NOMO-1 treated with dmso at 0.1 percent for 144 hours (cell line): ENCODE data around the gene NEU1.
"Not testable (repeated sequence)": the region's sequence is repeated elsewhere in the genome, so short reads cannot be mapped to it uniquely, and the experiment has no call there.

Source experiments
- DNase-seq: peaks from one replicate; lab custom pipeline; 2025; ENCODE audit not compliant: unreplicated experiment; lab: John Stamatoyannopoulos, UW

The NEU1 gene

GRCh38 chr6:31847276-31847978, 15.2 kb downstream of the NEU1 start:
- no peak for DNase-seq

DNA sequence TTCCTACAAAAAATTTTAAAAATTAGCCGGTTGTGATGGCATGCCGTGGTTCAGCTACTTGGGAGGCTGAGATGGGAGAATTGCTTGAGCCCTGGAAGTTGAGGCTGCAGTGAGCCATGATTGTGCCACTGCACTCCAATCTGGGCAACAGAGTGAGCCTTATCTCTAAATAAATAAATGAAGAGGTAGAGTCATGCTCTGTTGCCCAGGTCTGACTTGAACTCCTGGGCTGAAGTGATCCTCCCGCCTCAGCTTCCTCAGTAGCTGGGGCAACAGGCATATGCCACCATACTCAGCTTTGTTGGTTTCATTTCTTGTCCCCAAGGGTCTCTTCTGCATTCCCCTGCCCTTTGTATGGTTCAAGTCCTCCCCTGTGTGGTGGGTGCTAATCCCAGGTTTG, 18.1 kb downstream of the NEU1 start:
- no peak for DNase-seq

DNA sequence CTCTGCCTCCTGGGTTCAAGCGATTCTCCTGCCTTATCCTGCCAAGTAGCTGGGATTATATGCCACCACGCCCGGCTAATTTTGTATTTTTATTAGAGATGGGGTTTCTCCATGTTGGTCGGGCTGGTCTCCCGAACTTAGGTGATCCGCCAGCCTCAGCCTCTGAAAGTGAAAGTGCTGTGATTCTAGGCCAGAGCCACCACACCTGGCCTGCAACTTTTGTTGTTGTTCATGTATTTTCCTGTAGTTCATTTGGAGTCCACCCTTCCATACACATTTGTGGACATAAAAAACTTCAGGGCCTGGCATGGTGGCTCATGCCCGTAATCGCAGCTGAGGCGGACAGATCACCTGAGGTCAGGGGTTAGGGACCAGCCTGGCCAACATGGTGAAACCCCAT, 20.6 kb downstream of the NEU1 start:
- DNase-seq: no peak

DNA sequence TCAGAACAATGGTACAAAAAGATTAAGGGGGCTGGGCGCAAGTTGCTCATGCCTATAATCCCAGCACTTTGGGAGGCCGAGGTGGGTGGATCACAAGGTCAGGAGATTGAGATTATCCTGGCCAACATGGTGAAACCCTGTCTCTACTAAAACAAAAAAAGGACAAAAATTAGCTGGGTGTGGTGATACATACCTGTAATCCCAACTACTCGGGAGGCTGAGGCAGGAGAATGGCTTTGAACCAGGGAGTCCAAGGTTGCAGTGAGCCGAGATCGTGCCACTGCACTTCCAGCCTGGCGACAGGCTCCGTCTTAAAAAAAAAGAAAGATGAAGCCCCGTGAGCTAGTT, 22.9 kb downstream of the NEU1 start:
- not testable (repeated sequence) for DNase-seq

DNA sequence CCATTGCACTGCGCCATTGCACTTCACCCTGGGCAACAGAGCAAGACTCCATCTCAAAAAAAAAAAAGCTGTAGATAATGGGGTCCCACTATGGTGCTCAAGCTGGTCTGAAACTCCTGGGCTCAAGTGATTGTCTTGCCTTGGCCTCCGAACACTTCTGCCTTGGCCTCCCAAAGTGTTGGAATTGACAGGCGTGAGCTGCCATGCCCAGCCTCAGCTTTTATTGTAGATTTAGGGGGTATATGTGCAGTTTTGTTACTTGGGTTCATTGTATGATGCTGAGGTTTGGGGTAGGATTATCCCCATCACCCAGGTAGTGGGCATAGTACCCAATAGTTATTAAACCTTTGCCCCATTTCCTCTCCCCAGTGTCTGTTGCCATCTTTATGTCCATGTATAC, 23.7 kb downstream of the NEU1 start:
- DNase-seq: no peak

DNA sequence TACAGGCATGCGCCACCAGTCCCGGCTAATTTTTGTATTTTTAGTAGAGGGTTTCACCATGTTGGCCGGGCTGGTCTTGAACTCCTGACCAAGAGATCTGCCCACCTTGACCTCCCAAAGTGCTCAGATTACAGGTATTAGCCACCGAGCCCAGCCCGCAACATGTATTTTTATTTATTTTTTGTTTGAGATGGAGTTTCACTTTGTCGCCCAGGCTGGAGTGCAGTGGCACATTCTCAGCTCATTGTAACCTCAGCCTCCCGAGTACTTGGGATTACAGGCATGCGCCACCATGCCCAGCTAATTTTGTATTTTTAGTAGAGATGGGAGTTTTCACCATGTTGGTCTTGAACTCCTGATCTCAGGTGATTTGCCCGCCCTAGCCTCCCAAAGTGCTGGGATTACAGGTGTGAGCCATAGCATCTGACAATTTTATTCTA, 24.5 kb downstream of the NEU1 start:
- DNase-seq: not testable (repeated sequence)

DNA sequence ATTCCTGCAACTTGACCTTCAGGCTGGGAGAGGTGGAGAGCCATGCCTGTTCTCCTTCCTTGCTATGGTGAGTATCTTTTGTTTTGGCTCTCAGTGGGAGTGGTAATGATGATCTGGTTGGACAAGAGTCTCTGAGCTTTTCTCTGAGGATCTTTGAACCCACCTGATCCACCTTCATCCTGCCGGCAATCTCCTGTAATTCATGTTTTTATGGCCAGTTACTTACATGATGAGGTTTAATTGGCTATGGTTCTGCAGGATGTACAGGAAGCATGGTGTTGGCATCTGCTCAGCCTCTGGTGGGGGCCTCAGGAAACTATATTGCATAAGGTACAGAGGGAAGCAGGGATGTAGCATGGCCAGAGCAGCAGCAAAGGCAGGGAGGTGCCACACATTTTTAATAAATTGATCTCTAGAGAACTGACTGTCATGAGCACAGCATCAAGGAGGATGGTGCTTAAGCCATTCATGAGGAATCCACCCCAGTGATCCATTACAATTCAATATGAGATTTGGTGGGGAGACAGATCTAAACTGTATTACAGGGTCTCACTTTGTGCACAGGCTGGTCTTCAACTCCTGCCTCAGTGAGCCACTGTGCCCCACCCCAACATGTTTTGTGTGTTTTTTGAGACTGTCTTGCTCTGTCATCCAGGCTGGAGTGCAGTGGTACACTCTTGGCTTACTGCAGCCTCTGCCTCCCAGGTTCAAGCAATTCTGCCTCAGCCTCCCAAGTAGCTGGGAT, 25.1 kb downstream of the NEU1 start:
- no peak for DNase-seq

GRCh38 chr6:31836474-31837368, 25.9 kb downstream of the NEU1 start:
- DNase-seq: no peak

- no peak for DNase-seq
These were observed 26.6 kb downstream of the NEU1 start for GRCh38 chr6:31836047-31836473.

DNA sequence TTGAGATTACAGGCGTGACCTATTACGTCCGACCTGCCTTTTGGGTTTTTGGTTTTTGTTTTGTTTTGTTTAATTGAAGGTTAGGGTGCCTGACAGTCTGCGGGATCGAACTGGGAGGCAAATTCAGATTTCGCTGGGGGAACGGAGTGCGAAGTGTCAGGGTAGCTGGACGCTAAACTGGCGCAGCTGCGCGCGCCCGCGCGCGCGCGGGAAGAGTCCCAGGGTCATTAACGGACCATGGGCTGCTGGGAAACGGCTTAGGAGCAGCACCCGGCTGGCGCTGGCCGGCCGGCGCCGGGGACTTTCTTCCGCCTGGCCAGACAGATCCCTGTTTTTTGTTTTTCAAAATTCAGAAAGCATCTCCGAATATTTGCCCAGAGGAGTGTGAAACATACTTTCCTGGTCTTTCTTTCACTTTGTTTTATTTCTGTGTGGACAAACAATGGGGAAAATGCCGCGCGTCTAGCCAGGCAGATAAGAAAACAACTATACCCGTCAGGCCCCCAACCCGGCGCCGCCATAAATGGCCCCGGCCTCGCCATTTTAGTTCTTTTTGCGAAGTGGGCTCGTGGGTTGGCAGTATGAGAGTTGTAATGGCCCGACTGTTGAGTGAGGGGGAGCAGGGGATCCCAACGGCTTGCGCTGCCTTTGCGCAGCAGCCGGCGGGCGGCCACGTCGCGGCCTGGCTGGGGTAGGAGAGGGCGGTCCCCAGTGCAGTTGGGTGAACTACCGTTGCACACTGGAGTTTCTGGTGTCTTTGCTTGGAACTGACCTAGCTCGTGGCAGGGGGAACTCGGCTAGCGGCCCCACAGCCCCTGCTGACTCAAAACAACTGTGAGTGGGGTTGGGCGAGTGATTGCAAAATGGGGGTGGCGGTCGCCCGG, 28.0 kb downstream of the NEU1 start:
- peak; percentile 78 for DNase-seq

- peak; percentile 26 for DNase-seq
These were observed 31.0 kb downstream of the NEU1 start for GRCh38 chr6:31831350-31832215.

DNA sequence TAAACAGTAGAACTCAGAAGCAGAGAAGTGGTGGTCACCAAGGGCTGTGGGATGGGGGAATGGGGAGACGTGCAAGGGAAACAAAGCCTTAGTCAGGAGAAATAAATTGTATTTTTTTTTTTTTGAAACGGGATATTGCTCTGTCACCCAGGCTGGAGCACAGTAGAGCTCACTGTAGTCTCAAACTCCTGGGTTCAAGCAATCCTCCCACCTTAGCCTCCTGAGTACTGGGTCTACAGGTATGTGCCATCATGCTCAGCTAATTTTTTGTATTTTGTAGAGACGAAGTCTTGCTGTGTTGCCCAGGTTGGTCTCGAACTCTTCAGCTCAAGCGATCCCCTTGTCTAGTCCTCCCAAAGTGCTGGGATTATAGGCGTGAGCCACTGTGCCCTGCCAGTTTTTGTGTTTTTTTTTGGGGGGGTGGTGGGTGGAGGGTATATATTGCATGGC, 31.7 kb downstream of the NEU1 start:
- DNase-seq: no peak

DNA sequence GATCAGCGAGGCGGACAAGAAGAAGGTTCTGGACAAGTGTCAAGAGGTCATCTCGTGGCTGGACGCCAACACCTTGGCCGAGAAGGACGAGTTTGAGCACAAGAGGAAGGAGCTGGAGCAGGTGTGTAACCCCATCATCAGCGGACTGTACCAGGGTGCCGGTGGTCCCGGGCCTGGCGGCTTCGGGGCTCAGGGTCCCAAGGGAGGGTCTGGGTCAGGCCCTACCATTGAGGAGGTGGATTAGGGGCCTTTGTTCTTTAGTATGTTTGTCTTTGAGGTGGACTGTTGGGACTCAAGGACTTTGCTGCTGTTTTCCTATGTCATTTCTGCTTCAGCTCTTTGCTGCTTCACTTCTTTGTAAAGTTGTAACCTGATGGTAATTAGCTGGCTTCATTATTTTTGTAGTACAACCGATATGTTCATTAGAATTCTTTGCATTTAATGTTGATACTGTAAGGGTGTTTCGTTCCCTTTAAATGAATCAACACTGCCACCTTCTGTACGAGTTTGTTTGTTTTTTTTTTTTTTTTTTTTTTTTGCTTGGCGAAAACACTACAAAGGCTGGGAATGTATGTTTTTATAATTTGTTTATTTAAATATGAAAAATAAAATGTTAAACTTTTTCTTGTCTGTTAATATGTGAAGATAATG, 32.9 kb downstream of the NEU1 start:
- DNase-seq: no peak

- peak; percentile 100 for DNase-seq
These were observed 35.1 kb downstream of the NEU1 start, which contains the start of gene HSPA1B for GRCh38 chr6:31827286-31828079. Gene HSPA1B (plus strand): TSS chr6:31827738. CDS start chr6:31827951, 213 bp downstream.

GRCh38 chr6:31826793-31827285, 35.8 kb downstream of the NEU1 start:
- no peak for DNase-seq

GRCh38 chr6:31825553-31825952, 37.1 kb downstream of the NEU1 start:
- no peak for DNase-seq

GRCh38 chr6:31823592-31824196, 38.9 kb downstream of the NEU1 start:
- DNase-seq: peak; percentile 46
